ENCODE data around the gene HRAS.

The HRAS gene

GRCh38 chr11:553083-553987, 18.0 kb upstream of the HRAS start:
- no peak for DNase-seq

GRCh38 chr11:551596-551995, 16.2 kb upstream of the HRAS start:
- no peak for DNase-seq

DNA sequence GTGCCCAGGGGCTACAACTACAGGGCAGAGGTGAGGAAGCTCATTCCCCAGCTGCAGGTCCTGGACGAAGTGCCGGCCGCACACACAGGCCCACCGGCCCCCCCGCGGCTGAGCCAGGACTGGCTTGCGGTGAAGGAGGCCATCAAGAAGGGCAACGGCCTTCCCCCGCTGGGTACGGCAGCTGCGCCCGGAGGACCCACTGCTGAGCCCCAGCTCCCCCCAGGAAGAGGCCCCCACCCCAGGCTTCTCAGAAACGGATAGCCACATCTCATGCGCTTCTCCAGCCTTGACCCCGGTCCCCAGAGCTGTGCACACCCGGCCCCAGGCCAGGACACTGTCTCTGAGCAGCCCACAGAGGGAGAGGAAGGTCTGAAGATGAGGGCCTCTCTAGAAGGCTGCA, 15.8 kb upstream of the HRAS start:
- no peak for DNase-seq

- DNase-seq = no peak
Observed at GRCh38 chr11:550746-551085, 15.3 kb upstream of the HRAS start.

GRCh38 chr11:550021-550745, 14.8 kb upstream of the HRAS start:
- DNase-seq = no peak

GRCh38 chr11:548700-549603, 13.6 kb upstream of the HRAS start:
- DNase-seq = no peak

GRCh38 chr11:545171-545570, 9.8 kb upstream of the HRAS start:
- no peak for DNase-seq

DNA sequence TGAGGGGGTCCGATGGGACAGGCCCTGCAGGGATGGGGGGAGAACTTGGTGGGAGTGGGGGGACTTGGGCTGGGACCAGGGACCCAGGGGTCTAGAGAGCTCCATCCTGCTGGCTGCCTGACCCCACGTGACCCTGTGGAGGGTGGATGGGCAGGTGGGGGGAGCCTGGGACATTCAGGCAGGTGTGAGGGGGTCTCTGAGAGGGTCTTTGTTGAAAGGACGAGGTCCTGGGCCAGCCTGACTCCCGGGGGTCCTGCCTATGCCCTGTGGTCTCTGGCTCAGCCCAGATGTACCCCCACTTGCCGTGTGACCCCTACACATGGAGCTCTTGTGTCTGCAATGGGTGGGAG, 9.4 kb upstream of the HRAS start:
- DNase-seq = no peak

- DNase-seq = no peak
Observed at GRCh38 chr11:541433-541885, 6.1 kb upstream of the HRAS start.

- DNase-seq = no peak
Observed at GRCh38 chr11:540583-541432, 5.4 kb upstream of the HRAS start.

GRCh38 chr11:539971-540481, 4.7 kb upstream of the HRAS start:
- no peak for DNase-seq

DNA sequence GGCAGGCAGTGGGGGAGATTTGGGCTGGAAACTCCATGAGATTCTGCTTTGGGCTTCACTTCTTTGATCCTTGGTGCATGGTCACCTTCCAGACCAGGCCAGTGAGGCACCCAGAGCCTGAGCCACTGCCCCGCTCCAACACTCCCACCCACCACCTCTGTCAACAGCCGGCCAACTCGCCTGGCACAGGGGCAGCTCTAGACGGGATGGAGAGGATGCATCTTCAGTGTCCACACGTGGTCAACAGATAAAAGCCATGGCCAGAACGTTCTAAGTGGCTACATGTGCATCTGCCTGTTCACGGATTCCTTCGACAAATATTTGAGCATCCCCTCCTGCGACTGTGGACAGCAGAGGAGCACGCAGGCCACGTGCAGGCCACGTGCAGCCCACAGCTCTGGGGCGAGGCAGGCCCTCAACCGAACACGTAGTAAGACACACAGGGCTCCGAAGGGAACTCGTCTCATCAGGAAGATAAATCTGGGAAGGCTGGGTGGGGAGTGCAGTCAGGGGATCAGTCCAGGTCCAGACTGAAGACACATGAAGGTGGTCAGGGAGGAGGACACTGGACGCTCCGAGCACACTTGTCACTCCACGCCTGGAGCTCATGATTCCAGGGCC, 3.2 kb upstream of the HRAS start:
- no peak for DNase-seq

DNA sequence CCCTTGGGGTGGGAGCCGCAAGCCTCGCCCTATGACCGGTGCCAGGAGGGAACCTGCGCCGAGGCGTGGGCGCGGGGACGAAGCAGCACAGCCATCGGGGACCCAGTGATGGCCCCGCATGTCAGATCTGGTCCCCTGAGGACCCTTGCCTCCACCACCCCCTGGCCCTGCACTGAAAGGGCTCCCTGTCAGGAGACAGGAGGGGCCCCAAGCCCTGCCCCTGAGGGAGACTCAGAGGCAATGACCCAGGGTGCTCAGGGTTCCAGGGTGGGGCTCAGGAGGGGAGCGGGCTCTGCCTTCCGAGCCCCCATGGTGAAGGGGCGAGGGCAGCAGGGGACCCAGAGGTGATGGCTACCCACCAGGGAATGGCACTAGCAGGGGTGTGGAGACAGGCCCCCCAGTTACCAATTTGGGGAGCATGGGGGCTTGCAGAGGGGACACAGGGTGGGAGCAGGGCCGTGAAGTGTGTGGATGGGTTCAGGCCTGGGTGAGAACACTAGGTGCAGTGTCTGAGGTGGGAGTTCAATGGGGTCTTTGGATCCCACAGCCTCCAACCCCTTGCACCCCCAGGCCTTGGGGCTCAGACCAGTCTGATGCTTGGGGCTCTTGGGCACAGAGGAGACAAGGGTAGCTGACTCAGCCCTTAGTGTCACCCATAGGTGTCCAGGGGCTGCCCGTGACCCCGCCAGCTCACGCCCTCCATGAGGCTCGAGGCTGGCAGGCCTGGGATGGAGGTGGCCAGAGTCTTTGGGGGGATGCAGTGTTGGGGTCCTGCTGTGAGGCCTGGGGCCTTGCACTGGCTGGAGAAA, 2.5 kb upstream of the HRAS start:
- DNase-seq = no peak

- DNase-seq = peak; percentile 74
Observed at GRCh38 chr11:536841-537621, 1.7 kb upstream of the HRAS start, which contains the start of gene LRRC56. Gene LRRC56, plus strand, starts transcription at chr11:537527. Its CDS starts 3,158 bp downstream, at chr11:540685.

GRCh38 chr11:535210-535518, 212 bp downstream of the HRAS start:
- DNase-seq = no peak

DNA sequence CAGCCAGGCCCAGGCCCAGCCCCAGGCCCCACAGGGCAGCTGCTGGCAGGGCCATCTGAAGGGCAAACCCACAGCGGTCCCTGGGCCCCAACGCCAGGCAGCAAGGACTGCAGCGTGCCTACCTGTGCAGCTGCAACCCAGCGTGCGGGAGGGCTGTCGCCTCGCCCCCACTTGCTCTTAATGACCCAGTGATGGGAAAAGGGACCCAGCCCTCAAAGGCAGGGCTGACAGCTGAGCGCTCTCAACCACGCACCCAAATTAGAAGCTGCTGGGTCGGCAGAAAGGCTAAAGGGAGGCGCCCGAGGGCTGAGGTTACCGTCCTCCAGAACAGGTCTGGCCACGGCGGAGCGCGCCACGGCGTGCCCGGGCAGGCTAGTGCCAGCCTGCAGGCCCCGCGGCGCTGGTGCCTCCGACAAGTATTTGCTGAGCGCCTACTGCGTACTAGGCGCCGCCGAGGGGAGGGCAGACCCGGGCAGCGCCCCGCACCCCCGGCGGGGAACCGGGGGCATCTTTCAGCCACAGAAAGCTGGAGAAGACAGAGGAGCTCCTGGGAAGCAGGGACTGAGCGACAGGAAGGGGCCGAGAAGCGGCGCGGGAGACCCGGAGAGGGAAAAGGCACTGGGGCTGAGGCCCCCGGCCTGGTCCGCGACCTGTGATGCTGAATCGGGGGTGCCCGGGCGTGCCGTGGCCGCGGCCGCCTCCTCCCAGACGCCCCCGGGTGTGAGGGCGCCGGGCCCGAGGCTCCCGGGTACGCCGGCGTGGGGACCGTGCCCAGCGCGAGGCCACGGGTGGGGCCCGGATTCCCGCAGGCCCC, 773 bp downstream of the HRAS start:
- no peak for DNase-seq

- DNase-seq = no peak
Observed at GRCh38 chr11:533586-534395, 1.6 kb downstream of the HRAS start.
